ENCODE results near the gene FAS. TPM values are rescaled to one million over a fixed set of nuclear protein-coding genes. Genes with fewer than 3 reads are reported as not detected.

Gene FAS
- total RNA-seq, 2 donors from 2014 or later = 48.3 to 73.0 TPM

DNA sequence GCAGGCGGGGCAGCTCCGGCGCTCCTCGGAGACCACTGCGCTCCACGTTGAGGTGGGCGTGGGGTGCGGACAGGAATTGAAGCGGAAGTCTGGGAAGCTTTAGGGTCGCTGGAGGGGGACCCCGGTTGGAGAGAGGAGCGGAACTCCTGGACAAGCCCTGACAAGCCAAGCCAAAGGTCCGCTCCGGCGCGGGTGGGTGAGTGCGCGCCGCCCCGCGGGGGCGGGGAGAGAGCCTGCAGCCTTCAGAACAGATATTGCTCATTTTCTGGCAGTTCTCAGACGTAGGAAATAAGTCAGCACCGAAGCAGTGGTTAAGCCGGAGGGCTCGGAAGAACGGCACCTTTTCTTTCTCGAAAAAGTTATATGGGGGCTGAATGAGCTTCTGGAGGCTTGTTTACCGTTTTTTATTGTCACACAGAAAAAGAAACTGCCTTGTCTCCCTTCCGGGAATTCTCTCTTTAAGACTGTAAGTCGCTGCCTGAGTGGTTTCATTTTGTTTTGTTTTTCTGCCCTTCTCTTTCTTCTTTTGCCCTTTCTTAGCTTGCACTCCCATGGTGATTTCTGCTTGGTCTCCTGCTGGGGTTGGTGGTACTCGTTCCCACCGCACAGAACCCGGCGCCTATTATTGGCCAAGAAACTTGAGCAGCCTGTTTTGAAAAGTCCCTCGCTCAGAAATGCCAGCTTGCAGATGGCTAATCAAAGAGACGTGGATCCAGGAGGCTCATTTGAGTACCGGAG lies 732 bp downstream of the FAS start:
- Mint-ChIP-seq H3K4me1 (ENCODE audit: low read depth in 2 of 2) (peaks cover 57 to 80% of the 10 kb centered on the region in 2 donors), H3K27me3 (no peaks in the 10 kb centered on the region), H3K9me3 (peaks cover 3% of the 10 kb centered on the region), H3K27ac (peak overlapping the region; percentile 100), H3K36me3 (peaks cover 20% of the 10 kb centered on the region), H3K4me3 (peak overlapping the region; percentile 99)
- DNase-seq (ENCODE audit: low spot score) (peak; percentile 85), ATAC-seq (peak; percentile 72 to 74)

DNA sequence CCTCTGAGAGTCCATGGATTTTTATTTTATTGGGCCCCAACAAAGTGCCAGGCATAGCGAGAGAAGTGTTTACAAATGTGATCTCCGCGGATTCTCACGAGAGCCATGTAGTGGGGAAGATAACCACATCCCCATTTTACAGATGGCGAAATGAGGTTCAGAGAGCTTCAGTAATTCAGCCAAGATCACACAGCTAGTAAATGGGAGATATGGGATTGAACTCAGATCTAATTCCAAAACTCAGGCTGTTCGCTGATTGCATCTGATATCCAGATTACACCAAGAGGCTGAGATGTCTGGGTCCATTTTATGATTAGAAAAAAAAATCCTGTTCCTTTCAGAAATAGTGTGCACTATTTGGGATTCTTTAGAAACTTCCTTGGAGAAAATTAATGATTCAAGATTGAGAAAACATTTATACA lies 1.3 kb downstream of the FAS start:
- H3K27me3 Mint-ChIP-seq = no peaks in the 10 kb centered on the region
- peak overlapping the region; percentile 99 for H3K4me3 Mint-ChIP-seq
- no peak for ATAC-seq
- H3K9me3 Mint-ChIP-seq = no peaks in the 10 kb centered on the region
- peak overlapping the region; percentile 100 for H3K27ac Mint-ChIP-seq
- H3K4me1 Mint-ChIP-seq (ENCODE audit: low read depth in 2 of 2) = peaks cover 57 to 79% of the 10 kb centered on the region in 2 donors
- peak; percentile 61 for DNase-seq (ENCODE audit: low spot score)
- H3K36me3 Mint-ChIP-seq = peaks cover 16% of the 10 kb centered on the region

DNA sequence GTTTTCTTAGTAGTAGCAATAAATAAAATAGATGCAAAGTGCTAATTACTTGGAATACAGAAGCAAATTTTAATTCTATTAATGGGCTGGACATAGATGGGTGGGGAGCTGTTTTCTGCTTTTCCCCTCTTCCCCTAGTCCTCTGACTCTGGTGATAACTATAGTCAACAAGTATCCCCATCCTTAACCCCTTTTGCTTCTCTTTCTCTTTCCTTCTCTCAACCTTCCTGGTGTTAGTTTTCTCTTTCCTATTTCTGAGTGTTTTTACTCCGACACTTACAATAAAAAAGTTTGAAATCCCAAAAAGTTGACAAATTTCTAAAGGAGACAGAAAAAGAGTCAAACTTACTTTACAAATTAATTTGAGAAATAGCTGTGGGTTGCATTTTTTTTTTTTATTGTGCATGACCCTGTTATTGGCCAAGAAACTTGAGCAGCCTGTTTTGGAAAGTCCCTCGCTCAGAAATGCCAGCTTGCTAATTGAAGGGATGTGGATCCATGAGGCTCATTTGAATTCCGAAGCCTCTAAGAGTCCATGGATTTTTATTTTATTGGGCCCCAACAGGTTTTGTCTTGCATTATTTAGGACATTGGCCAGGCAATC lies 2.4 kb downstream of the FAS start:
- Mint-ChIP-seq H3K27me3 (no peaks in the 10 kb centered on the region), H3K4me3 (peak overlapping the region; percentile 99), H3K9me3 (no peaks in the 10 kb centered on the region), H3K36me3 (peaks cover 16% of the 10 kb centered on the region), H3K27ac (peak overlapping the region; percentile 100), H3K4me1 (ENCODE audit: low read depth in 2 of 2) (peaks cover 54 to 74% of the 10 kb centered on the region in 2 donors)
- no peak for ATAC-seq
- no peak for DNase-seq (ENCODE audit: low spot score)

DNA sequence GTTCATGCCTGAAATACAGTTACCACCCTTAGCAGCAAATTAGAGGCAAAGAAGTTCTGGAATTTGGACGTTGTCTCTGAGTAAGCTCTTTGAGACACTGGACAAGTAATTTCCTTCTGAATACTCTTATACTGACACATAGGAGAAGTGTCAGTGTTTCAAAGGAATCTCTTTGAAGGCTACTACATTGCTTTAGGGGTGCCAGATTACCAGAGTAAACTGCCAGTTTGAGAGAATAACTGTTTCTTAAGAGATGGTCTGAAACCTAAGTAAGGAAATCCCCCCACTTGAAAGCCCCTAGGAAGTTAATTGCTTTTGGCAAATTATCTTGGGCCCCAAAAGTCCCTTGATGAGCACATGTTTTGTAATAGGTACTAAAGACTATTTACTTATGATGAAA lies 3.4 kb downstream of the FAS start:
- Mint-ChIP-seq H3K4me3 (peak overlapping the region; percentile 99), H3K27me3 (no peaks in the 10 kb centered on the region), H3K9me3 (no peaks in the 10 kb centered on the region), H3K36me3 (peaks cover 16% of the 10 kb centered on the region), H3K4me1 (ENCODE audit: low read depth in 2 of 2) (peaks cover 51 to 67% of the 10 kb centered on the region in 2 donors), H3K27ac (peak overlapping the region; percentile 100)
- DNase-seq (ENCODE audit: low spot score) (no peak), ATAC-seq (no peak)

DNA sequence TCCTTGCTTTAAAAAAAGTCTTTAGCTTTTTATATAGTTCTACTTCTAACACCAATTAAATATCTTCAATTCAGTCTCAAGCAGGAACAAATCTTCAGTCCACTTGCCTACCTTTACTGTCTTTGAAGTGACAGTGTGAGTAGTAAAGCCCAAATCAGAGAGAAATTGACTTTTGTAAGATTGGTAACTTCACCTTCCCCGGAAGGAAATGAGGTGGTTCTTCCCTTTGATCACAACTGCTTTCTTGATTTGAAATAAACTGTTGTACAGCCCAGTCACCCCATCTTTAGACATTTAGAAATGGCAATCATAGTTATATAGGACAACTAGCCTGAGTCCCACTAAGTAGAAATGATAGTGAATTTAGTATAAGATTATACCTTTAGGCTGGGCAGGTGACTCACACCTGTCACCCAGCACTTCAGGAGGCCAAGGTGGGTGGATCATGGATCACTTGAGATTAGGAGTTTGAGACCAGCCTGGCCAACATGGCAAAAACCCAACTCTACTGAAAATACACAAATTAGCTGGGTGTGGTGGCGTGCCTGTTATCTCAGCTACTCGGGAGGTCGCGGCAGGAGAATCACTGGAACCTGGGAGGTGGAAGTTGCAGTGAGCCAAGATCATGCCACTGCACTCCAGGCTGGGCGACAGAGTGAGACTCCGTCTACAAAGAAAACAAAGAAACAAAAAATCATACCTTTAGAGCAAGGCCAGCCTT lies 4.7 kb downstream of the FAS start:
- H3K27me3 Mint-ChIP-seq = no peaks in the 10 kb centered on the region
- ATAC-seq (no peak), DNase-seq (ENCODE audit: low spot score) (no peak)
- peak overlapping the region; percentile 86 to 87 for H3K27ac Mint-ChIP-seq
- H3K36me3 Mint-ChIP-seq = peaks cover 16% of the 10 kb centered on the region
- no peaks in the 10 kb centered on the region for H3K9me3 Mint-ChIP-seq
- H3K4me1 Mint-ChIP-seq (ENCODE audit: low read depth in 2 of 2) = peaks cover 40 to 62% of the 10 kb centered on the region in 2 donors
- H3K4me3 Mint-ChIP-seq = peak overlapping the region; percentile 73

DNA sequence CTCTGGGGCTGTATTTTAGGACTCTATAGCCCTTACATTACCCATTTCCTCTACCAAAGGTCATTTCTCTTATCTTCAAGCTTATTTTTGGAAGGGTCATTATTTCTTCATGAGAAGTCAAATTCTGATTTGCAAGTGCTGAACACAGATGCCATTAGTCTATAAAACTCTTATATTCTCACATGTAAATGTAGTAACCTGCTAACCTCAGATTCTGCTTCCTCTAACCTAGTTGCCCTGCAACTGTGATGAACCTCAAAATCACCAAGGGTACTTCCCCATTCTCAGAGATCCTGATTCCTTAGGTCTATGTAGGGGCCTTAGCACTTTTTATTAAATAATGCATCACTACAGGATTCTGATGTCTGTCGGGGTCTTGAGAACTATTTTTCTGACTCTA lies 6.3 kb downstream of the FAS start:
- Mint-ChIP-seq H3K36me3 (peaks cover 11% of the 10 kb centered on the region), H3K27me3 (no peaks in the 10 kb centered on the region), H3K4me1 (ENCODE audit: low read depth in 2 of 2) (peaks cover 48 to 68% of the 10 kb centered on the region in 2 donors), H3K4me3 (peak overlapping the region; percentile 21), H3K27ac (peak overlapping the region; percentile 44 to 86), H3K9me3 (no peaks in the 10 kb centered on the region)
- DNase-seq (ENCODE audit: low spot score) (no peak), ATAC-seq (peak in 1 of 2 donors; percentile 45)

DNA sequence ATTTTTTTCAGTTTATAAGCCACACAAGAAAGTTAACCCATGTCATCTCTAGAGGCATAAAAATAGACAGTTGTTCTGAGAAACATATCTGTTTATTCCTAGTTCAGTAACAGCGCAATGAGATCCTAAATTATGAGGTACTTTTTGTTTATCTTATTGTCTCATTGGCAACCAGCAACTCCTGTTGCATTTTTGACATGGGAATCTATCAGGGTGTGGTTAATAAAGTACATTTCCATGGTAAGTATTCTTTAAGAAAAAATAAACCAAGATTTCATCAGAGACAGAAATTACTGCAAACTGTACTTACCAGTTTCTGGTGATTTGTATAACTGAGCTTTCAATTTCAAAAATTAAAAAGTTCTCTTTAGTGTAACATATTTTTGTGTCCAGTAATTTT lies 9.0 kb downstream of the FAS start:
- DNase-seq (ENCODE audit: low spot score) = no peak
- Mint-ChIP-seq H3K27me3 (no peaks in the 10 kb centered on the region), H3K4me1 (ENCODE audit: low read depth in 2 of 2) (peaks cover 48 to 63% of the 10 kb centered on the region in 2 donors), H3K27ac (peak overlapping the region; percentile 11 to 79), H3K36me3 (peaks cover 10% of the 10 kb centered on the region), H3K9me3 (no peaks in the 10 kb centered on the region), H3K4me3 (peak overlapping the region; percentile 79)
- no peak for ATAC-seq

DNA sequence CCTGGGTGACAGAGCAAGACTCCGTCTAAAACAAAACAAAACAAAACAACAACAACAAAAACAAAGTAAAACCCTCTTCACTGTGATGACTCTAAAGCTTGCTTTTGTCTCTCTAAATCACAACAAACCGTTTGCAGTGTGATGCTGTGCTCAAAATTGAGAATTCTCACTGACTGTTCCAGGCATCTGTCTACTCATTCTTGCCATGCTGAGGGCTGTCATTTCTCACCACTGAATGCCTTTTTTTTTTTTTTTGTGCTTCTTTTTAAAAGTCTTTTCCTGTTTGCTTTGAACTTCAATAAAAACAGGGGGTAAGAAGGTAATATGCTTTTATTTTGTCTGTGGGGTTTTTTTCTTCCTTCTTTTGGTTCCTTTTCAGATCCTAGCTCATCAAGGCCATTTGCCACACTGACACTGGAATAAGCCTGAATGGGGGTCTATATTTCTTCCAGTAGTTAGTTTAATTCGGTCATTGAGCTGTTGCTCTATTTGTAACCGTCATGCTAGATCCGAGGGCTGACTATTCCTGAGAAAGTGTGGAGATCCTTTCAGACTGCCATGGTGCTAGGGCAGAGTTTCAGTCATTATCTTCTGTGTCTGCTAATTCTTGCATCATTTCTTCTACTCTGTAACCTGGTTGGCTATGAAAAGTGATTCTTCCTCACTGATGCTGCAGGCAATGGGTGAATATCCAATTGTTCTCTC lies 10.6 kb downstream of the FAS start:
- peak; percentile 48 to 84 for ATAC-seq
- no peaks in the 10 kb centered on the region for H3K9me3 Mint-ChIP-seq
- peaks cover 14% of the 10 kb centered on the region for H3K36me3 Mint-ChIP-seq
- peak overlapping the region; percentile 74 to 79 for H3K27ac Mint-ChIP-seq
- H3K27me3 Mint-ChIP-seq = no peaks in the 10 kb centered on the region
- DNase-seq (ENCODE audit: low spot score) = no peak
- peak overlapping the region; percentile 79 for H3K4me3 Mint-ChIP-seq
- H3K4me1 Mint-ChIP-seq (ENCODE audit: low read depth in 2 of 2) = peaks cover 36 to 51% of the 10 kb centered on the region in 2 donors

DNA sequence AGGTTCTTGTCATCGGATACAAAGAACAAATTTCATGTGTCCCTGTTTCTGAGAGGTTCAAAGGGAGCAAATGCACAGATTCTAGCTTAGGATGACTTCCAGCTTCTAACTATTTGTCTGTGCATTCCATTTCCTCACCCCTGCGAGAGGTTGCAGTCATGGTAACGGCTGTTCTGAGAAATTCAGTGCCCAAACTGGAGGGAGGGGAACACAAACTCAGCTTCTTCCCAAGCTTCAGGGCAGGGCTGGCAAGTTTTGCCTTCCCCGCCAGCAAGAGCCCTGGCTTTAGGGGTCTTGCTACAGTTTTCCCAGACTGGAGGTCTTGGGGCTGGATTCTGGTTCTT lies 11.1 kb downstream of the FAS start:
- H3K27ac Mint-ChIP-seq = peak overlapping the region; percentile 74 to 79
- peaks cover 33 to 48% of the 10 kb centered on the region in 2 donors for H3K4me1 Mint-ChIP-seq (ENCODE audit: low read depth in 2 of 2)
- ATAC-seq (no peak), DNase-seq (ENCODE audit: low spot score) (no peak)
- no peaks in the 10 kb centered on the region for H3K9me3 Mint-ChIP-seq
- H3K27me3 Mint-ChIP-seq = no peaks in the 10 kb centered on the region
- H3K36me3 Mint-ChIP-seq = peaks cover 14% of the 10 kb centered on the region
- peak overlapping the region; percentile 79 for H3K4me3 Mint-ChIP-seq

DNA sequence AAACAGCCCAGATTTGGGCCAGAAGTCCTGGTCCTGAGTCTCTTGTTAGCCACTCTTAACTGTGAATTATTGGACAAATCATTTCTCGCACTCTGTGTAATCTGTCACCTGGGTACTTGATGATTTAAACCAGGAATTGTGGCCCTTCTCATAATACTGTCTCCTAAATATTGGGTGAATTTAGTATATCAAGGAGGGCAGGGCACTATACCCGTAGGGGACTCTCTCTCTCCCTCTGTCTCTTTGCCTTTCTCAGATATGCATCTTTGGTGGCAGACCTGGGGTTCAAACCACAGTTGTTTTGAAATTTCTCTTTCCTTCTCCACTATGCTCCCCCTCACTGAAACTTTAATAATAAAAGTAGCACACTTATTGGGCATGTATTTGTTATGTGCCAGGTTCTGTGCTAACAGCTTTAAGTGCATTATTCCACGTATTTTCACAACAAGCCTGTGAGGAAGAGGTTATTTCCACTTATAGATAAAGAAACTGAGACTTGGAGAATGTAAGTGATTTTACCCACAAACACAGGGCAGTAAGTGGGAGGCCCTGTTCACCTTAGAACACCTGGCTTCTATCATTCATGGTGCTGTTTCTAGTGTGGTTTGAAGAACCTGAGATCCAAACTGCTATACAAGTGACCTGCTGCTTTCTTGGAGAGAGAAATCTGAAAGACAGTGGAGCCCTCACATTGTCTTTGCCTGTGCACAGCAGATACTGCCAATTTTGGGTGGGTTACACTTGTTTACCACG lies 11.8 kb downstream of the FAS start:
- Mint-ChIP-seq H3K27me3 (no peaks in the 10 kb centered on the region), H3K9me3 (no peaks in the 10 kb centered on the region), H3K27ac (peak overlapping the region; percentile 74 to 79), H3K4me3 (peak overlapping the region; percentile 79), H3K4me1 (ENCODE audit: low read depth in 2 of 2) (peaks cover 29 to 41% of the 10 kb centered on the region in 2 donors), H3K36me3 (peaks cover 14% of the 10 kb centered on the region)
- ATAC-seq (peak in 1 of 2 donors; percentile 53), DNase-seq (ENCODE audit: low spot score) (no peak)

DNA sequence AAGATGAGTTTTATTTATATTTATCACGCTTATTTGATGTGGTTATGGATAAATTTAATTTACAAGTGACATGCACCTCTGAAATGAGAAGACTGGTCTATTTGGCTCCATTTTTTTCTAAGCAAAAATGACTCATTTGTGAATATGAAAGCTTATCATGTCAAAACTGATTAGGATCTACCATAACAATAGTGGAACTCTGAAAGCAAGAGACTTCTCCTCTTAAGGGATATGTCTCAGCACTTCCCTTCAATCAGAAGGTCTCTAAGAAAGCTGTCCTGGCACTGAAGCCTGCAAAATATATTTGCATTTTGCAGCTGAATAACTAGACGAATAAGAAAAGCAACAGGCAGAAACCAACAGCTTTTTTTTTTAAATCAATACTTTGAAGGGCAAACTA lies 12.7 kb downstream of the FAS start:
- ATAC-seq = peak in 1 of 2 donors; percentile 41
- Mint-ChIP-seq H3K36me3 (peaks cover 14% of the 10 kb centered on the region), H3K27me3 (no peaks in the 10 kb centered on the region), H3K9me3 (no peaks in the 10 kb centered on the region), H3K4me1 (ENCODE audit: low read depth in 2 of 2) (peaks cover 33 to 45% of the 10 kb centered on the region in 2 donors), H3K4me3 (no peak overlapping the region), H3K27ac (peak overlapping the region in 1 of 2 donors; percentile 79)
- no peak for DNase-seq (ENCODE audit: low spot score)

DNA sequence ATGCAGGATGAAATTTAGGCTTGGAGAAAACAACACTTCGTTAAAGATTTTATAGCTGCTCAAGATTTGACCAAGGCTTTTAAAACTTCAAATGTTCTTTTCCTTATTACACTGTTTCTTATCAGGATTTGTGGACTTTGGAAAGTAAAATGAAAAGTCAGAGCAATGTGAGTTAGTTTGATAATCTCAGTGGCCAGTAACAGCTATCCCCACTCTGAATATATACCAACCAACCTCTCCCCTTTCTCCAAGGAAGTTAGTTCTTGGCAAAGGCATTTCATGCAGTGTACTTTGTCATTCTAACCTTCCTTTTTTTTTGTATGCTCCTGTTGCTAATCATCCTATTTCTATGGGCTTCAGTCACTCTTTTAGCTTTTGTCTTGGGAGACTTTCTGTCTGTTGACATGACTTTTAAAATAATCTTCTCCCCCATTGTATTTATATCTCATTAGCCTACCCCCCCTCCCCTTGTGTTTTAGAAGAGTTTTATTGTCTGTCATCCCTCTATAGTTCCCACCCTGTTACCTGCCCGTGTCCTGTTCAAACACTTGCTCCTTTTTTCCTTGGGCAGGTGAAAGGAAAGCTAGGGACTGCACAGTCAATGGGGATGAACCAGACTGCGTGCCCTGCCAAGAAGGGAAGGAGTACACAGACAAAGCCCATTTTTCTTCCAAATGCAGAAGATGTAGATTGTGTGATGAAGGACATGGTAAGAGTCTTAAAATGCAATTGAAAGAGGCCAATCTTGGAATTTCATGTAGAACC lies 16.7 kb downstream of the FAS start:
- Mint-ChIP-seq H3K9me3 (no peaks in the 10 kb centered on the region), H3K27ac (peak overlapping the region in 1 of 2 donors; percentile 37), H3K4me1 (ENCODE audit: low read depth in 2 of 2) (peaks cover 14 to 19% of the 10 kb centered on the region in 2 donors), H3K36me3 (peaks cover 28% of the 10 kb centered on the region), H3K4me3 (no peak overlapping the region), H3K27me3 (no peaks in the 10 kb centered on the region)
- DNase-seq (ENCODE audit: low spot score) = no peak
- no peak for ATAC-seq

Measured in natural killer cell treated with Interleukin-12 subunit alpha and Interleukin-12 subunit beta and Interleukin-15 and Interleukin-18, amount 100 ng/mL, for 72 hours (primary cell).